ENCODE measurements around the gene ABHD16B.

DNA sequence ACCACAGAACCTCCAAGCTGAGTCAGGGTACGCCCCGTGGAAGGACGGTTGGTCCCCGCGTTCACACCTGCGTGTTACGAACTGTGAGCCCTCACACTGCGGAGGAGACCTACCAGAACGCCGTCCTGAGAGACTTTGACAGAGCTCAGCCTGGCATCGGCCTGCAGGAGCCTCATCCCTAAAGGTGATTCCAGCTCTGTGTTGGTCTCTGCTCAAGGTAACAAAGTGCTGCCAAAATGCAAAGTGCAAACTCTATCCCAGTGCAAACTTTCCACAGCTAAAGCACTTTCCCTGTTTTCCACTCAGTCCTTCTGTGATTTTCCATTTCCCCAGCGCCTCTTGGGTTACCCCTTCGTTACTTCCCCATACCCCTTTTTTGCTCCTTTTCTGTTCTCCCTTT lies 21.7 kb upstream of the ABHD16B start:
- TF ChIP-seq, protein P1, sequence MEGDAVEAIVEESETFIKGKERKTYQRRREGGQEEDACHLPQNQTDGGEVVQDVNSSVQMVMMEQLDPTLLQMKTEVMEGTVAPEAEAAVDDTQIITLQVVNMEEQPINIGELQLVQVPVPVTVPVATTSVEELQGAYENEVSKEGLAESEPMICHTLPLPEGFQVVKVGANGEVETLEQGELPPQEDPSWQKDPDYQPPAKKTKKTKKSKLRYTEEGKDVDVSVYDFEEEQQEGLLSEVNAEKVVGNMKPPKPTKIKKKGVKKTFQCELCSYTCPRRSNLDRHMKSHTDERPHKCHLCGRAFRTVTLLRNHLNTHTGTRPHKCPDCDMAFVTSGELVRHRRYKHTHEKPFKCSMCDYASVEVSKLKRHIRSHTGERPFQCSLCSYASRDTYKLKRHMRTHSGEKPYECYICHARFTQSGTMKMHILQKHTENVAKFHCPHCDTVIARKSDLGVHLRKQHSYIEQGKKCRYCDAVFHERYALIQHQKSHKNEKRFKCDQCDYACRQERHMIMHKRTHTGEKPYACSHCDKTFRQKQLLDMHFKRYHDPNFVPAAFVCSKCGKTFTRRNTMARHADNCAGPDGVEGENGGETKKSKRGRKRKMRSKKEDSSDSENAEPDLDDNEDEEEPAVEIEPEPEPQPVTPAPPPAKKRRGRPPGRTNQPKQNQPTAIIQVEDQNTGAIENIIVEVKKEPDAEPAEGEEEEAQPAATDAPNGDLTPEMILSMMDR (IDR thresholded peaks at IDR 0.05): no peak
- TF ChIP-seq POLR2A (IDR thresholded peaks at IDR 0.05) (no peak), POLR2AphosphoS5 (IDR thresholded peaks at IDR 0.05) (no peak), EP300 (IDR thresholded peaks at IDR 0.05) (no peak)

Data from stomach (tissue), 4 donors.